ENCODE data around the gene FGF6. TPM values are rescaled to one million over a fixed set of nuclear protein-coding genes. Genes with fewer than 3 reads are reported as not detected.

The FGF6 gene
- total RNA-seq, 1 donor from 2014 or later = not detected

DNA sequence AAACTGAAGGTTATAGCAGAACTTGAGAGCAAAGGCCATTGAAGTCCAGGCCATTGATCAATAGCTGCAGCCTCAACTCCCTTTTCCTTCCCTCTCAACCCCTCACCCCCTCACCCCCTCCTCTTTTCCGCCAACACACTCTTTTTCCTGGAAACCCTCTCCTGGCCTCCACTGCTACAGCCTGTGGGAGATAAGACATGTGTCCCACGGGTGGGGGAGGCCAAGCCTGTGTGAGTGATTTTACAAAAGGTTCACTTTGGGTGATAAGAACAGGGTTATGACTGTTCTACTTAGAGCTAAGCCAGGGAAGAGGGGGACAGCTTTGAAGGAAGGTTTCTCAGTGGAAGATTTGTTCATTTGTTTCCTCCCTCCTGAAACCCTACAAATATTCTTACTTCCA, 57.0 kb downstream of the FGF6 start:
- Mint-ChIP-seq H3K36me3 (ENCODE audit: low read depth, unreplicated experiment) (no peaks in the 10 kb centered on the region), H3K4me1 (ENCODE audit: unreplicated experiment) (no peaks in the 10 kb centered on the region), H3K27me3 (ENCODE audit: unreplicated experiment) (peaks cover 2% of the 10 kb centered on the region), H3K4me3 (ENCODE audit: unreplicated experiment) (no peak overlapping the region), H3K27ac (ENCODE audit: unreplicated experiment) (no peak overlapping the region), H3K9me3 (ENCODE audit: unreplicated experiment) (no peaks in the 10 kb centered on the region)
- DNase-seq (ENCODE audit: low spot score) = no peak
- TF ChIP-seq, protein P1, sequence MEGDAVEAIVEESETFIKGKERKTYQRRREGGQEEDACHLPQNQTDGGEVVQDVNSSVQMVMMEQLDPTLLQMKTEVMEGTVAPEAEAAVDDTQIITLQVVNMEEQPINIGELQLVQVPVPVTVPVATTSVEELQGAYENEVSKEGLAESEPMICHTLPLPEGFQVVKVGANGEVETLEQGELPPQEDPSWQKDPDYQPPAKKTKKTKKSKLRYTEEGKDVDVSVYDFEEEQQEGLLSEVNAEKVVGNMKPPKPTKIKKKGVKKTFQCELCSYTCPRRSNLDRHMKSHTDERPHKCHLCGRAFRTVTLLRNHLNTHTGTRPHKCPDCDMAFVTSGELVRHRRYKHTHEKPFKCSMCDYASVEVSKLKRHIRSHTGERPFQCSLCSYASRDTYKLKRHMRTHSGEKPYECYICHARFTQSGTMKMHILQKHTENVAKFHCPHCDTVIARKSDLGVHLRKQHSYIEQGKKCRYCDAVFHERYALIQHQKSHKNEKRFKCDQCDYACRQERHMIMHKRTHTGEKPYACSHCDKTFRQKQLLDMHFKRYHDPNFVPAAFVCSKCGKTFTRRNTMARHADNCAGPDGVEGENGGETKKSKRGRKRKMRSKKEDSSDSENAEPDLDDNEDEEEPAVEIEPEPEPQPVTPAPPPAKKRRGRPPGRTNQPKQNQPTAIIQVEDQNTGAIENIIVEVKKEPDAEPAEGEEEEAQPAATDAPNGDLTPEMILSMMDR (IDR thresholded peaks at IDR 0.05; ENCODE audit: unreplicated experiment) = no peak

DNA sequence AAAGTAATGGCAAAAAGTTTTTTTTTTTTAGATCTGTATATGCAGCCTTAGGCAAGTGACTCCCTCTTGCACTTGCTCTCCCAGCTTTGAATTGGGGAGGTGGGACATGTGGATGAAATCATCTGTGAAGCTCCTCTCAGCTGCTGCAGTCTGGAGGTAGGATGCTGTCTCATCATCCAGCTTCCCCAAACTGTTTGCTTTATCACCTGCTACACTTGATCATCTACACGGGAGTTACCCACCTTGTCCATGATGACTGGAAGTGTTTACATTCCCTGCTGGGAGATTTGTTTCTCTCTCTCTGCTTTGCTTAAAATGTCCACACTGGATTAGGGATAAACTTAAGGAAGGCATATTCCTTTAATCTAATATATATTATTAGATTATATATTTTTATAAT, 57.6 kb downstream of the FGF6 start:
- DNase-seq (ENCODE audit: low spot score) = no peak
- H3K4me3 Mint-ChIP-seq (ENCODE audit: unreplicated experiment) = no peak overlapping the region
- H3K9me3 Mint-ChIP-seq (ENCODE audit: unreplicated experiment) = no peaks in the 10 kb centered on the region
- H3K27me3 Mint-ChIP-seq (ENCODE audit: unreplicated experiment) = peaks cover 2% of the 10 kb centered on the region
- TF ChIP-seq, protein P1 (IDR thresholded peaks at IDR 0.05; ENCODE audit: unreplicated experiment) = no peak
- H3K27ac Mint-ChIP-seq (ENCODE audit: unreplicated experiment) = no peak overlapping the region
- no peaks in the 10 kb centered on the region for H3K4me1 Mint-ChIP-seq (ENCODE audit: unreplicated experiment)
- no peaks in the 10 kb centered on the region for H3K36me3 Mint-ChIP-seq (ENCODE audit: low read depth, unreplicated experiment)

DNA sequence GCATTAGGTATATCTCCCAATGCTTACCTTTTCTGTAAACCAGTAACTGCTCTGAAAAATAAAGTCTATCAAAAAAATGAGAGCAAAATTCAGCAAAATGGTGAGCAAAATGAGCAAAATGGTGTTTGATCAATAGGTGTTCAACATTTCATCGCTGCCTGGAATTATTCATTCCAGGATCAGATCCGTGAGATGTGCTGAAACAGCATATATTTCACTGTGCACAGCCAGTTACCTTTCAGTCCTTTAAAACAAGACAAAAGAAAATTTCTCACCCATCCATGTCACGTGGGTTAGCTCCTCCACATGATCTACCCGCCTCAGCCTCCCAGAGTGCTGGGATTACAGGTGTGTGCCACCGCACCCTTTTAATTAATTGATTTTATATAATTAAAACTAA, 58.0 kb downstream of the FGF6 start:
- Mint-ChIP-seq H3K4me3 (ENCODE audit: unreplicated experiment) (no peak overlapping the region), H3K27me3 (ENCODE audit: unreplicated experiment) (peaks cover 2% of the 10 kb centered on the region), H3K36me3 (ENCODE audit: low read depth, unreplicated experiment) (no peaks in the 10 kb centered on the region), H3K9me3 (ENCODE audit: unreplicated experiment) (no peaks in the 10 kb centered on the region), H3K27ac (ENCODE audit: unreplicated experiment) (no peak overlapping the region), H3K4me1 (ENCODE audit: unreplicated experiment) (no peaks in the 10 kb centered on the region)
- DNase-seq (ENCODE audit: low spot score) = no peak
- TF ChIP-seq, protein P1 (IDR thresholded peaks at IDR 0.05; ENCODE audit: unreplicated experiment) = no peak

DNA sequence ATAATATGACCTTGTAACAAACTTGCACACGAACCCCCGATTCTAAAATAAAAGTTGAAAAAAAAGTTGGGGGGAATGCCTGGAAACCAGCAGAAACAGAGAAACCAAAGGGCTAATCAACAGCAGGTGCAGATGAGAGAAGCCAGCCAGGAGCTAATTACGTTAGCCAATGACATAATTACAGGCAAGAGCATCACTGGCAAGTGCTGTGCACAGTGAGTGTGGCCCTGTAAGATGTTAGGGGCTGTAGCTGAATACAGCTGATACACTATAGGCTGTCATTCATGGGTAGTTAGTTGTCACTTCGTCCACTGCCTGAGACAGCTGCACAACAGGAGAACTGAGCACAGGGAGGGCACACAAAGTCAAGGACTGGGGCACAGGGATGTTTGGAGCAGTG, 58.8 kb downstream of the FGF6 start:
- H3K9me3 Mint-ChIP-seq (ENCODE audit: unreplicated experiment) = no peaks in the 10 kb centered on the region
- TF ChIP-seq, protein P1 (IDR thresholded peaks at IDR 0.05; ENCODE audit: unreplicated experiment) = no peak
- no peak overlapping the region for H3K4me3 Mint-ChIP-seq (ENCODE audit: unreplicated experiment)
- no peak overlapping the region for H3K27ac Mint-ChIP-seq (ENCODE audit: unreplicated experiment)
- no peaks in the 10 kb centered on the region for H3K36me3 Mint-ChIP-seq (ENCODE audit: low read depth, unreplicated experiment)
- peaks cover 4% of the 10 kb centered on the region for H3K27me3 Mint-ChIP-seq (ENCODE audit: unreplicated experiment)
- H3K4me1 Mint-ChIP-seq (ENCODE audit: unreplicated experiment) = no peaks in the 10 kb centered on the region
- DNase-seq (ENCODE audit: low spot score) = no peak

Other genes with a start within 250 kb of the FGF6 start
- 88.1 TPM for gene CCND2, start 172.1 kb downstream of the FGF6 start, total RNA-seq (ENCODE audit: unreplicated experiment)
- 21.9 TPM for gene TIGAR, start 124.6 kb downstream of the FGF6 start, total RNA-seq (ENCODE audit: unreplicated experiment)
- not detected for gene FGF23, start 66.1 kb downstream of the FGF6 start, total RNA-seq (ENCODE audit: unreplicated experiment)
- gene RAD51AP1, start 93.1 kb upstream of the FGF6 start, total RNA-seq (ENCODE audit: unreplicated experiment) = 12.5 TPM
- gene DYRK4, start 116.4 kb upstream of the FGF6 start, total RNA-seq (ENCODE audit: unreplicated experiment) = 188 TPM
- 1.8 TPM for gene AKAP3, start 203.2 kb upstream of the FGF6 start, total RNA-seq (ENCODE audit: unreplicated experiment)
- gene NDUFA9, start 203.3 kb upstream of the FGF6 start, total RNA-seq (ENCODE audit: unreplicated experiment) = 96.7 TPM